Muscle of leg (tissue), 11 donors: Measurements from ENCODE around the gene LRMDA. TPM values are rescaled to one million over a fixed set of nuclear protein-coding genes. Genes with fewer than 3 reads are reported as not detected.

Experiments used
- DNase-seq: peaks from one replicate; pipeline ENCODE4 v3.0.0; 2013
- H3K27ac ChIP-seq: one replicate; pipeline ENCODE4 v1.5.1; 2013; ENCODE audit warnings: mild to moderate bottlenecking, low read length, control low read depth
- H3K27me3 ChIP-seq: one replicate; pipeline ENCODE4 v1.6.1; 2013; ENCODE audit warnings: low read length; ENCODE audit not compliant: control insufficient read depth, insufficient read depth
- H3K36me3 ChIP-seq: one replicate; pipeline ENCODE4 v1.6.1; 2013; ENCODE audit warnings: low read length; ENCODE audit not compliant: control insufficient read depth, insufficient read depth
- H3K4me1 ChIP-seq: one replicate; pipeline ENCODE4 v1.6.1; 2013; ENCODE audit warnings: low read length; ENCODE audit not compliant: control insufficient read depth, insufficient read depth
- H3K4me3 ChIP-seq: one replicate; pipeline ENCODE4 v1.5.1; 2013; ENCODE audit warnings: low read length, control low read depth
- H3K9me3 ChIP-seq: replicated peaks from 2 replicates; pipeline ENCODE4 v1.6.1; 2013; ENCODE audit warnings: low read depth, low read length; ENCODE audit not compliant: control insufficient read depth
- WGBS: methylation state at CpG from one replicate; pipeline ENCODE4 v1.1.5; 2013; ENCODE audit warnings: missing lambda C conversion rate; ENCODE audit not compliant: insufficient coverage; 5-methylcytosine and 5-hydroxymethylcytosine counted together
- polyA plus RNA-seq, 8 donors: library from polyadenylated mRNA; unstranded; fragments of 120-200 nt; gene quantifications; one replicate each; pipeline versions ENCODE4 v1.2.1 to v1.2.3, GENCODE V29; 2013; ENCODE audit warnings: inconsistent platforms in 1 of 8, low replicate concordance in 1 of 8; ENCODE audit not compliant: insufficient read length in 8 of 8, insufficient read depth in 1 of 8
- total RNA-seq: library from RNA; stranded (reverse); fragments of 120-200 nt; gene quantifications from one replicate; pipeline ENCODE4 v1.2.4, GENCODE V29; 2013

LRMDA gene
- total and polyA plus RNA-seq, 9 donors = 4.8 to 7.9 (median 5.7) TPM

DNA sequence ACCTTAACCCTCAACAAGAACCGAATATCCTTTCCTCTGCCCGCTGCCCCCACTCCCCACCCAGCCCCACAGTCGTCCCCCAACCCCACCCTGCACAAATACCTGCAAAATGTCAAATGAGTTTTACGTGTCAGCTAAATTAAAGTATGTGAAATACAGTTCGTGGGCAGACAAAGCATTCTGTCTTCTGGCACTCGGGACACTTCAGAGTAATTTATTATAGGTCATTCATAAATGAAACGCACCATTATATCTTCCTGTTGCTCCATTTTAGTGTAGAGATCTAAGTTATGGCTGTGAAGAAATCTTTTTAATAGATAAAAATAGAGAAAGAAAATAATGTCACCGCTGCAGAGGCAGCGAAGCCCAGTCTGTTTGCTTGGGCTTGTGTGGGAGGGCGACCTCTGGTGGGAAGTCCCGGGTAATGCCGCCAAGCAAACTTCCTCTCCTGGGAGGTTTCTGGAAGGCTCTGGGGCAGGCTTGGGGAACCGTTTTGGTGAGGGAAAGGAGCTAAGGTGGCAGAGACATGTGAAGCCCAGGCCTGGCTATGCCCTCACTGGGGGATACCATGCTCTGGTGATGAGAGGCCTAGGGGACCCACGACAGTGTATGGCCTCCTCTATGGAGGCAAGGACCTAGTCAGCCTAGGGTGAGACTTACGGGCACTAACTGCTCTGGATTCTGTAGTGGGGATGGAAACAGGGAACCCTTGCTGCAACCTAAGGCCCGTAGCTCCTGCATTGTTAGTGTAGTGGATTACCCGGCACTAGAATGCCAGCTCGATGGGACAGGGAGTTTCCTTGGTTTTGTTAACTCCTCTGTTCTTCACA is 604.9 kb downstream of the LRMDA start:
- Histone ChIP-seq H3K36me3 (no peaks in the 10 kb centered on the region), H3K4me1 (peaks cover 29% of the 10 kb centered on the region), H3K27ac (no peak overlapping the region), H3K27me3 (peaks cover 4% of the 10 kb centered on the region), H3K9me3 (peaks cover 8% of the 10 kb centered on the region), H3K4me3 (no peak overlapping the region)
- WGBS = 14% methylated on average over 6 of the region's 18 CpGs
- peak; percentile 80 for DNase-seq

- DNase-seq = no peak
- Histone ChIP-seq H3K27me3 (peaks cover 4% of the 10 kb centered on the region), H3K4me1 (peaks cover 33% of the 10 kb centered on the region), H3K4me3 (no peak overlapping the region), H3K9me3 (peaks cover 8% of the 10 kb centered on the region), H3K36me3 (no peaks in the 10 kb centered on the region), H3K27ac (no peak overlapping the region)
These were observed 605.5 kb downstream of the LRMDA start for GRCh38 chr10:76036962-76037361.

DNA sequence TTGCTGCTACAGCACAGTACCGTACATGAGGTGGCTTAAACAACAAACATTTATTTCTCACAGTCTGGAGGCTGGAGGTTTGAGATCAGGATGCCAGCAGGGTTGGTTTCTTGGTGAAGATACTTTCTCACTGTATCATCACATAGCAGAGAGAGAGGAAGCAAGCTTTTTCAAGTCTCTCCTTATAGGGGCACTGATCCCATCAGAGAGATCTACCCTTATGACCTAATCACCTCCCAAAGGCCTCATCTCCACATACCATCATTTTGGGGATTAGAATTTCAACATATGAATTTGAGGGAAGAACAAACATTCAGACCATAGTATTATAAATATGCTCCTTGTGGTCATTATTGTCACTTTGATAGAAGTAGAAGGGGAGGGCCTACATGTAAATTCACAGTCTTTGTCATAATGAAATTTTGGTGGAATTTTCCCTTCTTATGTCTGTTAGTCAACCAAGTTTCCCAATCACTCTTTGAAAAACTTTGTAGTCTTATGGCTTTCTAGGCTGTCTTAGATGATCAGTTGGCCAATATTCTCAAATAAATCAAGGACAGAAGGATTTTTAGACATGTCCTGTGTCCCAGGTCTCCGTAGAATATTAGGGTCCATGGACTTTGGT is 606.2 kb downstream of the LRMDA start:
- Histone ChIP-seq H3K4me3 (no peak overlapping the region), H3K36me3 (no peaks in the 10 kb centered on the region), H3K9me3 (peaks cover 8% of the 10 kb centered on the region), H3K27me3 (peaks cover 4% of the 10 kb centered on the region), H3K27ac (no peak overlapping the region), H3K4me1 (peaks cover 33% of the 10 kb centered on the region)
- DNase-seq = no peak
- WGBS = no CpG with 5 or more reads among the region's 2 CpGs

DNA sequence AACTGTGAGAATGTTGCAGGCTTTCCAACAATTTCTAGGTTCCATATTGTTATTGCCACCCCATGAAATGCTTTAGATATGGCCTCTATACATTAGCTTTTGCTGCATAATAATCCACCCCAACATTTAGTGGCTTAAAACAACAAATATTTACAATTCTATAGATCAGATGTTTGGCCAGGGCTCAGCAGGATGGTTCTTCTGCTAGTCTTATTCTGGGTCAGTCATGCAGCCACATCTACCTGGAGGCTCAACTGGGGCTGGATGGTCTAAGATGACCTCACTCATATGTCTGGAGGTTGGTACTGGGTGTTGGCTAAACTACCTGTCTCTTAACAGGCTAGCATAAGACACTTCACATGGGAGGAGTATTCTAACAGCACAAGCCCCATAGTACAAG is 607.3 kb downstream of the LRMDA start:
- Histone ChIP-seq H3K27ac (no peak overlapping the region), H3K9me3 (peaks cover 8% of the 10 kb centered on the region), H3K36me3 (no peaks in the 10 kb centered on the region), H3K4me1 (peaks cover 28% of the 10 kb centered on the region), H3K4me3 (no peak overlapping the region), H3K27me3 (peaks cover 4% of the 10 kb centered on the region)
- no peak for DNase-seq

DNA sequence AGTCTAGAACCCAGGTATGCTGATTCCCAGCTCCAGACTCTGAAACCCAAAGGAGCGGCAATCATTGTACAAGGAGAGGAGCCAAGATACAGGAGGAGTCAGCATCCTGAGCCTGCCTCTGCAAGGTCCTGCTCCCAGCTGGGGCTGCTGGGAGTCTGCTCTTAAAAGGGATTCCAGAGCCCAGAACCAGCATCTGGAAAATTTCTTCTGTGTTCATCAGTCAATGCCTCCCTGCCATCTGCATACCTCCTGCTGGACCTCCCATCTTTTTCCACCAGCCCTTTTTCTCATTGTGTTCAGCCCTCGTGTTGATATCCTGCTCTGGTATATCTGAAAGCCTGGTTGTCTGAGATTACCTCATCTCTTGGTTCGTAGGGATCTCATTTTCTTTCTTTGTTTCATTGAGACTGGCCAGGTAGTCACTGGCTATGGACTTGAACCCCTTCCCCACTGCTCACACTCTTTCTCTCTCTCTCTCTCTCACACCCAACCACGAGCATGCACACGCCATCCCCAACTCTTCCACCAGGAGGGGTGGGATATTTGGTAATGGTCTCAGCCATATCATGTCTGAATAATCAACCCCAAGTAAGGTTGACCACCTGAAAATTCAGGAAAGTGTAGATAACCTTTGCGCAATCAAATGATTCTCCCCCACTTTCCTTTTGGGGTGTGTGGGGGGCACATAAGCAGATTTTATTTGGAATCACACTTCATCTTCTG is 608.8 kb downstream of the LRMDA start:
- no peak for DNase-seq
- 77% methylated on average over 2 of the region's 6 CpGs for WGBS
- Histone ChIP-seq H3K4me1 (peaks cover 15% of the 10 kb centered on the region), H3K36me3 (no peaks in the 10 kb centered on the region), H3K27ac (no peak overlapping the region), H3K9me3 (peaks cover 8% of the 10 kb centered on the region), H3K4me3 (no peak overlapping the region), H3K27me3 (no peaks in the 10 kb centered on the region)

GRCh38 chr10:76040830-76041220 is 609.4 kb downstream of the LRMDA start:
- Histone ChIP-seq H3K9me3 (peaks cover 8% of the 10 kb centered on the region), H3K27ac (no peak overlapping the region), H3K4me1 (peaks cover 9% of the 10 kb centered on the region), H3K4me3 (no peak overlapping the region), H3K36me3 (no peaks in the 10 kb centered on the region), H3K27me3 (no peaks in the 10 kb centered on the region)
- 95% methylated on average over 6 of the region's 6 CpGs for WGBS
- no peak for DNase-seq

DNA sequence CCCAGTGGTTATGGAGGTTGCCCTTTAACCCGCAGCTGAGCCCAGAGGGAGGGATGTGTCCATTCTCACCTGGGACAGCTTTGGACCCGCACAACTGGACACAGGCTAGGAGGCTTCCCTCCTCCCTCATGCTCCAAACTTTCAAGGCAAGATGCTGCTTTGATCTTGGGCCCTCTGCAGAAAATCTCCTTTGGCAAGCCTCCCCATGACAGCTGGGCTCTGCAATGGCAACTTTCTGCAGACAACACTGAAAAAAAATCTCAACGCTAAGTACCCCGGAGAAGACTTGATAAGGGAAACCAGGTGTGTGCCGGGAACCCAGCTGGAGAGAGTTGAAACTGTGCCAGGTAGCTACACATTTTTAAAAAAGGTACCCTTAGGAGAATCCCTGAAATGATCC is 610.1 kb downstream of the LRMDA start:
- WGBS = 22% methylated on average over 3 of the region's 5 CpGs
- Histone ChIP-seq H3K27me3 (no peaks in the 10 kb centered on the region), H3K27ac (no peak overlapping the region), H3K36me3 (no peaks in the 10 kb centered on the region), H3K4me1 (peaks cover 5% of the 10 kb centered on the region), H3K9me3 (peaks cover 8% of the 10 kb centered on the region), H3K4me3 (no peak overlapping the region)
- no peak for DNase-seq

- Histone ChIP-seq H3K4me1 (peaks cover 5% of the 10 kb centered on the region), H3K27ac (no peak overlapping the region), H3K27me3 (no peaks in the 10 kb centered on the region), H3K36me3 (no peaks in the 10 kb centered on the region), H3K9me3 (peaks cover 8% of the 10 kb centered on the region), H3K4me3 (no peak overlapping the region)
- no CpG with 5 or more reads among the region's 2 CpGs for WGBS
- no peak for DNase-seq
These were observed 611.8 kb downstream of the LRMDA start for GRCh38 chr10:76043261-76043660.

DNA sequence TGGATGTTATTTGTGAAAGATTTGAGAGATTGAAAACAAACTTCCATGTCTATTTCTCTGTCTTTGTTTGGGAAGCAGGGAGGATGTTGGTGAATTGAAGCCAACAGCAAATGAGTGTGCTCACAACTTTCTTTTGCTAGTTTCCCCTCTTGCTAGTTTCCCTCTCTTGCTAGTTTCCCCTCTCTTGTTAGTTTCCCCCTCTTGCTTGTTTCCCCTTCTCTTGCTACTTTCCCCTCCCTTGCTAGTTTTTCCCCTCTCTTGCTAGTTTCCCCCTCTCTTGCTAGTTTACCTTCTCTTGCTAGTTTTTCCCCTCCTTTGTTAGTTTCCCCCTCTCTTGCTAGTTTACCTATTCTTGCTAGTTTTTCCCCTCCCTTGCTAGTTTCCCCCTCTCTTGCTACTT is 613.3 kb downstream of the LRMDA start:
- Histone ChIP-seq H3K27ac (no peak overlapping the region), H3K4me3 (no peak overlapping the region), H3K4me1 (peaks cover 5% of the 10 kb centered on the region), H3K27me3 (no peaks in the 10 kb centered on the region), H3K9me3 (no peaks in the 10 kb centered on the region), H3K36me3 (no peaks in the 10 kb centered on the region)
- no peak for DNase-seq

- WGBS = 100% methylated on average over 1 of the region's 1 CpG
- no peaks in the 10 kb centered on the region for H3K27me3 ChIP-seq
- H3K36me3 ChIP-seq = no peaks in the 10 kb centered on the region
- H3K27ac ChIP-seq = no peak overlapping the region
- H3K9me3 ChIP-seq = no peaks in the 10 kb centered on the region
- H3K4me1 ChIP-seq = peaks cover 5% of the 10 kb centered on the region
- no peak overlapping the region for H3K4me3 ChIP-seq
- DNase-seq = no peak
These were observed 613.8 kb downstream of the LRMDA start for GRCh38 chr10:76045174-76045573.
